Ishikawa (cell line): Measurements from ENCODE around the gene SLC8A1.

Experiments
- CEBPB ChIP-seq: IDR thresholded peaks from 2 replicates; pipeline ENCODE4 v1.6.1; 2012
- CREB1 ChIP-seq: IDR thresholded peaks from 2 replicates; pipeline ENCODE4 v1.6.1; 2012; ENCODE audit warnings: low read depth
- EGR1 ChIP-seq: IDR thresholded peaks from 2 replicates; pipeline ENCODE4 v1.6.1; 2012
- EP300 ChIP-seq: IDR thresholded peaks from 2 replicates; pipeline ENCODE4 v1.6.1; 2012; ENCODE audit warnings: borderline replicate concordance
- FOXM1 ChIP-seq: IDR thresholded peaks from 2 replicates; pipeline ENCODE4 v1.6.1; 2012; ENCODE audit warnings: low read depth, borderline replicate concordance
- NFIC ChIP-seq: IDR thresholded peaks from 2 replicates; pipeline ENCODE4 v1.6.1; 2012
- RAD21 ChIP-seq: IDR thresholded peaks from 2 replicates; pipeline ENCODE4 v1.6.1; 2012; ENCODE audit warnings: low read depth
- TAF1 ChIP-seq: IDR thresholded peaks from 2 replicates; pipeline ENCODE4 v1.6.1; 2012; ENCODE audit warnings: low read depth, mild to moderate bottlenecking
- TCF12 ChIP-seq: IDR thresholded peaks from 2 replicates; pipeline ENCODE4 v1.6.1; 2012; ENCODE audit warnings: low read depth
- TEAD4 ChIP-seq: IDR thresholded peaks from 2 replicates; pipeline ENCODE4 v1.6.1; 2012
- YY1 ChIP-seq: IDR thresholded peaks from 2 replicates; pipeline ENCODE4 v1.6.1; 2012; ENCODE audit warnings: low read depth
- ZBTB7A ChIP-seq: IDR thresholded peaks from 2 replicates; pipeline ENCODE4 v1.6.1; 2012; ENCODE audit warnings: low read depth
- TF ChIP-seq, protein P1 (sequence below): IDR thresholded peaks from 2 replicates; pipeline ENCODE4 v1.6.1; 2012
- TF ChIP-seq, protein P2 (sequence below): IDR thresholded peaks from 2 replicates; pipeline ENCODE4 v1.6.1; 2012; ENCODE audit warnings: low read depth, mild to moderate bottlenecking
- TF ChIP-seq, protein P3 (sequence below): IDR thresholded peaks from 2 replicates; pipeline ENCODE4 v1.6.1; 2012

The SLC8A1 gene

DNA sequence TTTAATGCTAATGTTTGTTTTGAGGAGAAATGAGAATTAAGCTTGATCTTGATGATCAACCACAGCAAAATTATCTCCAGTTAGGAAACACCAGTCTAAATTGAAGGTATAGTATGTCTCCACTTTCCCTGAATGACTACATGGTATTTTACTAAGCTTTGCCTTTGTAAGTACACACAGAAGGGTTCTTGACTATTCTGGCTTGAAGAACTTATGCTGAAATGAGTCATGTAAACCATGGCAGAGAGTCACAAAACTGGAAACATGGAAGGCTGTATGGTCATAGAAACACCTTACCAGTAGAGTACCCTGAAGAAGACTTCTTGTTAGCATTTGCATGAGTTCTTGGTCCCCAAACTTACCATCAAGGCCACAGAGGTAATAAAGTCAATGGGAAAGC, 250.5 kb downstream of the SLC8A1 start:
- no peak for TF ChIP-seq CREB1
- TF ChIP-seq FOXM1: no peak
- TF ChIP-seq, protein P1, sequence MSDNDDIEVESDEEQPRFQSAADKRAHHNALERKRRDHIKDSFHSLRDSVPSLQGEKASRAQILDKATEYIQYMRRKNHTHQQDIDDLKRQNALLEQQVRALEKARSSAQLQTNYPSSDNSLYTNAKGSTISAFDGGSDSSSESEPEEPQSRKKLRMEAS: no peak
- TF ChIP-seq, protein P2, sequence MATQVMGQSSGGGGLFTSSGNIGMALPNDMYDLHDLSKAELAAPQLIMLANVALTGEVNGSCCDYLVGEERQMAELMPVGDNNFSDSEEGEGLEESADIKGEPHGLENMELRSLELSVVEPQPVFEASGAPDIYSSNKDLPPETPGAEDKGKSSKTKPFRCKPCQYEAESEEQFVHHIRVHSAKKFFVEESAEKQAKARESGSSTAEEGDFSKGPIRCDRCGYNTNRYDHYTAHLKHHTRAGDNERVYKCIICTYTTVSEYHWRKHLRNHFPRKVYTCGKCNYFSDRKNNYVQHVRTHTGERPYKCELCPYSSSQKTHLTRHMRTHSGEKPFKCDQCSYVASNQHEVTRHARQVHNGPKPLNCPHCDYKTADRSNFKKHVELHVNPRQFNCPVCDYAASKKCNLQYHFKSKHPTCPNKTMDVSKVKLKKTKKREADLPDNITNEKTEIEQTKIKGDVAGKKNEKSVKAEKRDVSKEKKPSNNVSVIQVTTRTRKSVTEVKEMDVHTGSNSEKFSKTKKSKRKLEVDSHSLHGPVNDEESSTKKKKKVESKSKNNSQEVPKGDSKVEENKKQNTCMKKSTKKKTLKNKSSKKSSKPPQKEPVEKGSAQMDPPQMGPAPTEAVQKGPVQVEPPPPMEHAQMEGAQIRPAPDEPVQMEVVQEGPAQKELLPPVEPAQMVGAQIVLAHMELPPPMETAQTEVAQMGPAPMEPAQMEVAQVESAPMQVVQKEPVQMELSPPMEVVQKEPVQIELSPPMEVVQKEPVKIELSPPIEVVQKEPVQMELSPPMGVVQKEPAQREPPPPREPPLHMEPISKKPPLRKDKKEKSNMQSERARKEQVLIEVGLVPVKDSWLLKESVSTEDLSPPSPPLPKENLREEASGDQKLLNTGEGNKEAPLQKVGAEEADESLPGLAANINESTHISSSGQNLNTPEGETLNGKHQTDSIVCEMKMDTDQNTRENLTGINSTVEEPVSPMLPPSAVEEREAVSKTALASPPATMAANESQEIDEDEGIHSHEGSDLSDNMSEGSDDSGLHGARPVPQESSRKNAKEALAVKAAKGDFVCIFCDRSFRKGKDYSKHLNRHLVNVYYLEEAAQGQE: no peak
- no peak for TF ChIP-seq TCF12
- no peak for TF ChIP-seq RAD21
- no peak for TF ChIP-seq TAF1
- no peak for TF ChIP-seq ZBTB7A
- no peak for TF ChIP-seq YY1
- no peak for TF ChIP-seq EGR1
- TF ChIP-seq TEAD4: no peak
- TF ChIP-seq EP300: no peak
- no peak for TF ChIP-seq CEBPB
- TF ChIP-seq, protein P3, sequence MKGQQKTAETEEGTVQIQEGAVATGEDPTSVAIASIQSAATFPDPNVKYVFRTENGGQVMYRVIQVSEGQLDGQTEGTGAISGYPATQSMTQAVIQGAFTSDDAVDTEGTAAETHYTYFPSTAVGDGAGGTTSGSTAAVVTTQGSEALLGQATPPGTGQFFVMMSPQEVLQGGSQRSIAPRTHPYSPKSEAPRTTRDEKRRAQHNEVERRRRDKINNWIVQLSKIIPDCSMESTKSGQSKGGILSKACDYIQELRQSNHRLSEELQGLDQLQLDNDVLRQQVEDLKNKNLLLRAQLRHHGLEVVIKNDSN: no peak
- no peak for TF ChIP-seq NFIC

DNA sequence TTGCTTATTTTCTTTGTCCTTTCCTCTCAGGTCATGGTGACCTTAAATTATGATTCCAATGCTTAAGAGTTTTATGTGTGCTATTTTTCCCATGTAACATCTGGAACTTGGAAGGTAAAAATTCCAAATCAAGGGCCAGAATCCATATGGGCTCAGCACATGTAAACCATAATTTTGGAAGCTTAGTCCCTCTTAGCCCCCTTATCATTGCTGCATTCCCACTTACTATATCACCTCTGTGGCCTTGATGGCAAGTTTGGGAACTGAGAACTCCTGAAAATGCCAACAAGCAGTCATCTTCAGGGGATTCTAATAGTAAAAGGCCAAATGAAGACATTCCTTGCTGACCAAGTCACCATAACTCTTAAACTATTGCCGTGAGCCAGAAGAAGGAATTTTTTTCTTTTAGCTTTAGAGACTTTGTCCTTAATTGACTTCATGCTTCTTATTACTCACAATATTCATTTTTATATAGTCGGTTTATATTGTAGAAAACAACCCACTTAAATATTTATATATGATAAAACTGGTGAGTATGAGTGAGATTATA, 251.4 kb downstream of the SLC8A1 start:
- TF ChIP-seq, protein P3: no peak
- no peak for TF ChIP-seq NFIC
- TF ChIP-seq, protein P2: no peak
- TF ChIP-seq FOXM1: no peak
- no peak for TF ChIP-seq ZBTB7A
- no peak for TF ChIP-seq YY1
- TF ChIP-seq TAF1: no peak

DNA sequence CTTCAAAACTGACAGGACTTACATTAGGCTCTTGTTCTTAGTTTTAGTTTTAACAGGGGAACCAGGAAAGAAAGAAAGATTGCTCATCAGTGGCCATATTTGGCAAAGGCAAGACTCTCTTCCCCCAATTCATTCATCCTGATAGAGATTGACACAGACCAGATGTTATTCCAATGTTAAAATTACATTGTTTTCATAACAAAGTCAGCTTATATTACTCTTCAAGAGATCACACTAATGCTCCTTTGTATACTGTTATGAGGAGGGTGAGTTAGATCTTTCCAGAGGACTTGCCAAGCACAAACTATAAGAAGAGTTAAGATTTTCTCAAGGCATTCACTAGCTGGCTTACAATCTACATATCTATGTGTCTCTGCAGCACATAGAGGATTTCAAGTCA, 252.1 kb downstream of the SLC8A1 start:
- no peak for TF ChIP-seq TEAD4
- TF ChIP-seq YY1: no peak
- no peak for TF ChIP-seq ZBTB7A
- TF ChIP-seq RAD21: no peak
- no peak for TF ChIP-seq TCF12
- TF ChIP-seq NFIC: no peak
- TF ChIP-seq TAF1: no peak
- TF ChIP-seq EP300: no peak
- TF ChIP-seq, protein P3: no peak
- TF ChIP-seq EGR1: no peak
- TF ChIP-seq, protein P1: no peak
- no peak for TF ChIP-seq CREB1
- no peak for TF ChIP-seq FOXM1
- TF ChIP-seq, protein P2: no peak
- no peak for TF ChIP-seq CEBPB

DNA sequence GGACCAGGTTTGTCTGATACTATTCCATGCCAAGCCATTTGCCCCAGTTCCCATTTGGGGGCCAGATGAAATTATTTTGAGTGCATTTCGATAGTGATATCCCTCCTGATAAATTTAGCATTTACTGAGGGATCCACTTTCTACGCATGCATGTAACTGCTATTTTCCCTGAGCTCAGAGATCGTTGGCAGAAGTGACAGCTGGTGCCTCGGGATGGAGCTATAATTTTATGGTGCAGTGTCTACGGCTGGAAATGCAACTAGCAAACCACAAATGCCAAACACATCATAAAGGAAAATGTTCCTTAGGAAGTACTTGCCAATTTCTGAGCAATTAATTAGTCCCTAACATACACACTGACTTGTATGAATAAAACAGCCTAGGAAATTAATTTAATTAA, 254.8 kb downstream of the SLC8A1 start:
- TF ChIP-seq ZBTB7A: no peak
- no peak for TF ChIP-seq RAD21
- TF ChIP-seq EP300: no peak
- TF ChIP-seq, protein P2: no peak
- TF ChIP-seq YY1: no peak
- no peak for TF ChIP-seq CEBPB
- TF ChIP-seq, protein P1: no peak
- no peak for TF ChIP-seq TEAD4
- TF ChIP-seq, protein P3: no peak
- TF ChIP-seq TCF12: no peak
- no peak for TF ChIP-seq FOXM1
- TF ChIP-seq NFIC: no peak
- TF ChIP-seq EGR1: no peak
- TF ChIP-seq TAF1: no peak
- no peak for TF ChIP-seq CREB1
